ENCODE results near the gene TEKT5. TPM values are rescaled to one million over a fixed set of nuclear protein-coding genes. Genes with fewer than 3 reads are reported as not detected.

Gene TEKT5
- total and polyA plus RNA-seq, 4 donors = 0.13 to 0.92 TPM; not detected in 2

DNA sequence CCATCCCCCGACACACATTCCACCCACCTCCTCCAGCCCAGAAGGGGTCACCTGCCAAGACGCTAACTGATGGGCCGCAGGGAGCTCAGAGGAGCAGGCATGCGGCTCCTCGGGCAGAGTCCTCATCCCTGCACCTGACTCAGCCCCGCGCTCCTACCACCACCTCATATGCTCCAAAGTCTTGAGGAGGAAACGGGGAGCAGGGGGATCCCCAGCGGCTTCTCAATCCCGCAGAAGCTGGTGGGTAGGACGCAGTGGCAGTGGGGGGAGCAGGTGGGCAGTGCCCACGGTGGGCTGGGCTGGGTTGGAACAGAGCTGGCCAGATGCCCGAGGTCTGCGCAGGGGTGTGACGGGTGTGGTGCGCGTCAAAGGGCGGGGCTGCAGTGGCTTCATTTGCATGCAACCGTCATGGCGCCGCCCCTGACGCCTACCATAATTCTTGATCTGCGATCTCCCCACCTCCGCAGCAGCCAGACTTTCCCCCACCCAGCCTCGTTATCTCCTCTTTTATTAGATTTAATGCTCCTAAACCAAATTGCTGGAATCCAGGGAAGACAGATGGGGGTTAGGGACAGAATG lies 75.4 kb downstream of the TEKT5 start:
- TF ChIP-seq, protein P1, sequence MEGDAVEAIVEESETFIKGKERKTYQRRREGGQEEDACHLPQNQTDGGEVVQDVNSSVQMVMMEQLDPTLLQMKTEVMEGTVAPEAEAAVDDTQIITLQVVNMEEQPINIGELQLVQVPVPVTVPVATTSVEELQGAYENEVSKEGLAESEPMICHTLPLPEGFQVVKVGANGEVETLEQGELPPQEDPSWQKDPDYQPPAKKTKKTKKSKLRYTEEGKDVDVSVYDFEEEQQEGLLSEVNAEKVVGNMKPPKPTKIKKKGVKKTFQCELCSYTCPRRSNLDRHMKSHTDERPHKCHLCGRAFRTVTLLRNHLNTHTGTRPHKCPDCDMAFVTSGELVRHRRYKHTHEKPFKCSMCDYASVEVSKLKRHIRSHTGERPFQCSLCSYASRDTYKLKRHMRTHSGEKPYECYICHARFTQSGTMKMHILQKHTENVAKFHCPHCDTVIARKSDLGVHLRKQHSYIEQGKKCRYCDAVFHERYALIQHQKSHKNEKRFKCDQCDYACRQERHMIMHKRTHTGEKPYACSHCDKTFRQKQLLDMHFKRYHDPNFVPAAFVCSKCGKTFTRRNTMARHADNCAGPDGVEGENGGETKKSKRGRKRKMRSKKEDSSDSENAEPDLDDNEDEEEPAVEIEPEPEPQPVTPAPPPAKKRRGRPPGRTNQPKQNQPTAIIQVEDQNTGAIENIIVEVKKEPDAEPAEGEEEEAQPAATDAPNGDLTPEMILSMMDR (IDR thresholded peaks at IDR 0.05; ENCODE audit: low read depth, low read length, missing input control) = no peak
- TF ChIP-seq HNF4G (IDR thresholded peaks at IDR 0.05) (no peak), EGR1 (IDR thresholded peaks at IDR 0.05; ENCODE audit: low read depth in 2 of 2) (no peak), YY1 (IDR thresholded peaks at IDR 0.05) (no peak), SP1 (IDR thresholded peaks at IDR 0.05) (no peak), NR2F2 (IDR thresholded peaks at IDR 0.05) (no peak), TAF1 (conservative IDR thresholded peaks at IDR 0.05) (no peak), FOXA2 (IDR thresholded peaks at IDR 0.05) (no peak), RAD21 (IDR thresholded peaks at IDR 0.05) (no peak), GABPA (IDR thresholded peaks at IDR 0.05 in 1 of 2, conservative IDR thresholded peaks at IDR 0.05 in 1 of 2) (no peak), HNF4A (conservative IDR thresholded peaks at IDR 0.05) (no peak), FOXA1 (IDR thresholded peaks at IDR 0.05) (no peak), RXRA (IDR thresholded peaks at IDR 0.05) (no peak), JUND (IDR thresholded peaks at IDR 0.05) (no peak)
- TF ChIP-seq, protein P2, sequence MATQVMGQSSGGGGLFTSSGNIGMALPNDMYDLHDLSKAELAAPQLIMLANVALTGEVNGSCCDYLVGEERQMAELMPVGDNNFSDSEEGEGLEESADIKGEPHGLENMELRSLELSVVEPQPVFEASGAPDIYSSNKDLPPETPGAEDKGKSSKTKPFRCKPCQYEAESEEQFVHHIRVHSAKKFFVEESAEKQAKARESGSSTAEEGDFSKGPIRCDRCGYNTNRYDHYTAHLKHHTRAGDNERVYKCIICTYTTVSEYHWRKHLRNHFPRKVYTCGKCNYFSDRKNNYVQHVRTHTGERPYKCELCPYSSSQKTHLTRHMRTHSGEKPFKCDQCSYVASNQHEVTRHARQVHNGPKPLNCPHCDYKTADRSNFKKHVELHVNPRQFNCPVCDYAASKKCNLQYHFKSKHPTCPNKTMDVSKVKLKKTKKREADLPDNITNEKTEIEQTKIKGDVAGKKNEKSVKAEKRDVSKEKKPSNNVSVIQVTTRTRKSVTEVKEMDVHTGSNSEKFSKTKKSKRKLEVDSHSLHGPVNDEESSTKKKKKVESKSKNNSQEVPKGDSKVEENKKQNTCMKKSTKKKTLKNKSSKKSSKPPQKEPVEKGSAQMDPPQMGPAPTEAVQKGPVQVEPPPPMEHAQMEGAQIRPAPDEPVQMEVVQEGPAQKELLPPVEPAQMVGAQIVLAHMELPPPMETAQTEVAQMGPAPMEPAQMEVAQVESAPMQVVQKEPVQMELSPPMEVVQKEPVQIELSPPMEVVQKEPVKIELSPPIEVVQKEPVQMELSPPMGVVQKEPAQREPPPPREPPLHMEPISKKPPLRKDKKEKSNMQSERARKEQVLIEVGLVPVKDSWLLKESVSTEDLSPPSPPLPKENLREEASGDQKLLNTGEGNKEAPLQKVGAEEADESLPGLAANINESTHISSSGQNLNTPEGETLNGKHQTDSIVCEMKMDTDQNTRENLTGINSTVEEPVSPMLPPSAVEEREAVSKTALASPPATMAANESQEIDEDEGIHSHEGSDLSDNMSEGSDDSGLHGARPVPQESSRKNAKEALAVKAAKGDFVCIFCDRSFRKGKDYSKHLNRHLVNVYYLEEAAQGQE (IDR thresholded peaks at IDR 0.05) = no peak
- TF ChIP-seq, protein P3, sequence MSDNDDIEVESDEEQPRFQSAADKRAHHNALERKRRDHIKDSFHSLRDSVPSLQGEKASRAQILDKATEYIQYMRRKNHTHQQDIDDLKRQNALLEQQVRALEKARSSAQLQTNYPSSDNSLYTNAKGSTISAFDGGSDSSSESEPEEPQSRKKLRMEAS (IDR thresholded peaks at IDR 0.05) = no peak
- TF ChIP-seq, protein P4, sequence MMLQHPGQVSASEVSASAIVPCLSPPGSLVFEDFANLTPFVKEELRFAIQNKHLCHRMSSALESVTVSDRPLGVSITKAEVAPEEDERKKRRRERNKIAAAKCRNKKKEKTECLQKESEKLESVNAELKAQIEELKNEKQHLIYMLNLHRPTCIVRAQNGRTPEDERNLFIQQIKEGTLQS (IDR thresholded peaks at IDR 0.05) = no peak
- TF ChIP-seq, protein P5, sequence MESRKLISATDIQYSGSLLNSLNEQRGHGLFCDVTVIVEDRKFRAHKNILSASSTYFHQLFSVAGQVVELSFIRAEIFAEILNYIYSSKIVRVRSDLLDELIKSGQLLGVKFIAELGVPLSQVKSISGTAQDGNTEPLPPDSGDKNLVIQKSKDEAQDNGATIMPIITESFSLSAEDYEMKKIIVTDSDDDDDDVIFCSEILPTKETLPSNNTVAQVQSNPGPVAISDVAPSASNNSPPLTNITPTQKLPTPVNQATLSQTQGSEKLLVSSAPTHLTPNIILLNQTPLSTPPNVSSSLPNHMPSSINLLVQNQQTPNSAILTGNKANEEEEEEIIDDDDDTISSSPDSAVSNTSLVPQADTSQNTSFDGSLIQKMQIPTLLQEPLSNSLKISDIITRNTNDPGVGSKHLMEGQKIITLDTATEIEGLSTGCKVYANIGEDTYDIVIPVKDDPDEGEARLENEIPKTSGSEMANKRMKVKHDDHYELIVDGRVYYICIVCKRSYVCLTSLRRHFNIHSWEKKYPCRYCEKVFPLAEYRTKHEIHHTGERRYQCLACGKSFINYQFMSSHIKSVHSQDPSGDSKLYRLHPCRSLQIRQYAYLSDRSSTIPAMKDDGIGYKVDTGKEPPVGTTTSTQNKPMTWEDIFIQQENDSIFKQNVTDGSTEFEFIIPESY (IDR thresholded peaks at IDR 0.05) = no peak
- H3K4me1 ChIP-seq (ENCODE audit: control insufficient read depth in 4 of 4, insufficient read depth in 4 of 4, low read length in 3 of 4) = no peaks in the 10 kb centered on the region
- H3K36me3 ChIP-seq (ENCODE audit: control insufficient read depth in 4 of 4, insufficient read depth in 3 of 4, low read depth in 1 of 4, low read length in 3 of 4) = no peaks in the 10 kb centered on the region
- H3K27ac ChIP-seq (ENCODE audit: low read depth in 1 of 2, low read length in 2 of 2) = no peak overlapping the region
- peak; percentile 86 for DNase-seq (ENCODE audit: low spot score)
- no peak overlapping the region for H3K9ac ChIP-seq (ENCODE audit: low read depth in 1 of 2, low read length in 2 of 2)
- 64% methylated on average over 25 of the region's 25 CpGs for WGBS
- no peaks in the 10 kb centered on the region for H3K27me3 ChIP-seq (ENCODE audit: control insufficient read depth in 4 of 4, insufficient read depth in 4 of 4, low read length in 3 of 4)
- H3K4me3 ChIP-seq (ENCODE audit: low read depth in 1 of 3, low read length in 3 of 3) = no peak overlapping the region
- no peaks in the 10 kb centered on the region for H3K9me3 ChIP-seq (ENCODE audit: control insufficient read depth in 4 of 4, low read length in 3 of 4)

All from liver (tissue), 9 donors.